PC-3 (cell line): Measurements from ENCODE around the gene AHCTF1.

Experiments used
- EZH2 ChIP-seq: fragments of 300-600 bp; sonication (generic); IDR thresholded peaks from one replicate; pipeline ENCODE4 v1.6.1; 2017; ENCODE audit warnings: antibody characterized with exemption, mild to moderate bottlenecking, low read length; ENCODE audit not compliant: unreplicated experiment
- EZH2phosphoT487 ChIP-seq: fragments of 300-600 bp; sonication (generic); IDR thresholded peaks from 2 replicates; pipeline ENCODE4 v1.6.1; 2018; ENCODE audit warnings: mild to moderate bottlenecking, antibody characterized with exemption, low read length, borderline replicate concordance
- TF ChIP-seq, protein P1 (sequence below): fragments of 300-600 bp; sonication (generic); conservative IDR thresholded peaks from 2 replicates; pipeline ENCODE4 v1.5.1; 2017; ENCODE audit warnings: antibody characterized with exemption, low read depth, mild to moderate bottlenecking, low read length

DNA sequence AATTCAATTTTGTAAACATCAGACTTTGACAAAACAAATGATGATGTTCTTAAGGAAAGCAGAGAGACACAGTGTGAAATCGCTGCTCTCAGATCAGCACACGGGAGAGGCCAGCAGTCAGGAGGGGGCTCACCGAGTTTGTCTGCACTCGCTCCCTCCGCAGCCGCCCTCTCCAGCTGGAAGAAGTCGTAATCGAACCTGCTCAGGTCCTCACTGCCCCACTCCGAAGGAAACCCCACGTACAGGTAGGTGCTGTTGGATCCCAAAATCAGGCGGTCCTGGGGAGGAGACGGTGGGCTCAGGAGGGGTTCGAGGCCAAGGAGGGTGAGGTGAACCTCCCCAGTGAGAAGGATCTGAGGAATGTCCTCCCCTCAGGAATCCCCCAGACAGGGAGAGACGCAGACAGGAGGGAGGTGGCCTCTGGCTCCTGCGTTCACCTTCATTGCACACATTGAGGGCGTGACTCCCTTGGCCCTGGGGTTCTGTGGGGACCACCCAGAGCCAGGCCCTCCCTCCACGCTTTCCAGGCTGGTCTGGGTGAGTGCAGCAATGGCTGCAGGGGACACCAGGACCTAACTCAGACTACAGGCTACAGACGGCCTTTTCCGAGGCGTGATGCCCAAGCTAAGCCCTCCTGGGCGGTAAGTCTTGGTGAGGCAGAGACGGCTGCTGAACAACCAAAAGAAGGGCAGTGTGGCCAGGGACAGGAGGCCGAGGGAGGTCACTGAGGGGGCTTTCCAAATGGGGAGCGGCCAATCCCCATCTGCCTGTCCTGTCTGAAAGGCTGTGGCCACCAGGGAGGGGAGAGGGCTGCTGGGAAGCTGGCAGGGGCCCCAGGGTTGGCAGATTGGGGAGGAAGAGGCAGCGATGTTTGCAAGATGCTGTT lies 142.1 kb downstream of the AHCTF1 start:
- TF ChIP-seq, protein P1, sequence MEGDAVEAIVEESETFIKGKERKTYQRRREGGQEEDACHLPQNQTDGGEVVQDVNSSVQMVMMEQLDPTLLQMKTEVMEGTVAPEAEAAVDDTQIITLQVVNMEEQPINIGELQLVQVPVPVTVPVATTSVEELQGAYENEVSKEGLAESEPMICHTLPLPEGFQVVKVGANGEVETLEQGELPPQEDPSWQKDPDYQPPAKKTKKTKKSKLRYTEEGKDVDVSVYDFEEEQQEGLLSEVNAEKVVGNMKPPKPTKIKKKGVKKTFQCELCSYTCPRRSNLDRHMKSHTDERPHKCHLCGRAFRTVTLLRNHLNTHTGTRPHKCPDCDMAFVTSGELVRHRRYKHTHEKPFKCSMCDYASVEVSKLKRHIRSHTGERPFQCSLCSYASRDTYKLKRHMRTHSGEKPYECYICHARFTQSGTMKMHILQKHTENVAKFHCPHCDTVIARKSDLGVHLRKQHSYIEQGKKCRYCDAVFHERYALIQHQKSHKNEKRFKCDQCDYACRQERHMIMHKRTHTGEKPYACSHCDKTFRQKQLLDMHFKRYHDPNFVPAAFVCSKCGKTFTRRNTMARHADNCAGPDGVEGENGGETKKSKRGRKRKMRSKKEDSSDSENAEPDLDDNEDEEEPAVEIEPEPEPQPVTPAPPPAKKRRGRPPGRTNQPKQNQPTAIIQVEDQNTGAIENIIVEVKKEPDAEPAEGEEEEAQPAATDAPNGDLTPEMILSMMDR = no peak
- TF ChIP-seq EZH2 = no peak
- TF ChIP-seq EZH2phosphoT487 = no peak
